Stimulated activated CD4-positive, alpha-beta T cell treated with anti-CD3 and anti-CD28 coated beads, TNF-alpha, amount 100 ng/mL, for 4 hours (primary cell): ENCODE results near the gene NINJ1.
"Not testable (repeated sequence)": the region's sequence is repeated elsewhere in the genome, so short reads cannot be mapped to it uniquely, and the experiment has no call there.

Source experiments
- DNase-seq, 3 experiments: peaks; one replicate each; pipeline ENCODE4 v3.0.0-alpha.2; 2020; ENCODE audit warnings: low read depth in 3 of 3

NINJ1 gene

GRCh38 chr9:93119703-93119952, 14.4 kb downstream of the NINJ1 start:
- no peak for DNase-seq

- DNase-seq: no peak
Observed at GRCh38 chr9:93118863-93119702, 15.0 kb downstream of the NINJ1 start.

GRCh38 chr9:93117924-93118862, 15.9 kb downstream of the NINJ1 start:
- DNase-seq: no peak

GRCh38 chr9:93117521-93117920, 16.5 kb downstream of the NINJ1 start:
- DNase-seq: not testable (repeated sequence)

GRCh38 chr9:93116072-93116961, 17.7 kb downstream of the NINJ1 start:
- no peak for DNase-seq

- no peak for DNase-seq
Observed at GRCh38 chr9:93115486-93116071, 18.5 kb downstream of the NINJ1 start.

- no peak for DNase-seq
Observed at GRCh38 chr9:93114984-93115335, 19.1 kb downstream of the NINJ1 start.

GRCh38 chr9:93114169-93114983, 19.7 kb downstream of the NINJ1 start:
- DNase-seq: no peak

GRCh38 chr9:93112864-93113389, 21.1 kb downstream of the NINJ1 start:
- DNase-seq: no peak

- no peak for DNase-seq
Observed at GRCh38 chr9:93112116-93112863, 21.8 kb downstream of the NINJ1 start.

GRCh38 chr9:93111371-93112115, 22.5 kb downstream of the NINJ1 start:
- DNase-seq: no peak

- no peak for DNase-seq
Observed at GRCh38 chr9:93111001-93111370, 23.1 kb downstream of the NINJ1 start.

- no peak for DNase-seq
Observed at GRCh38 chr9:93110311-93110855, 23.7 kb downstream of the NINJ1 start.

- DNase-seq: peak in 1 of 3 experiments; percentile 25
Observed at GRCh38 chr9:93108291-93109041, 25.6 kb downstream of the NINJ1 start.

- DNase-seq: no peak
Observed at GRCh38 chr9:93107825-93108161, 26.3 kb downstream of the NINJ1 start.

- no peak for DNase-seq
Observed at GRCh38 chr9:93107151-93107824, 26.8 kb downstream of the NINJ1 start.

GRCh38 chr9:93105620-93106019, 28.4 kb downstream of the NINJ1 start:
- DNase-seq: no peak

- not testable (repeated sequence) for DNase-seq
Observed at GRCh38 chr9:93101086-93101485, 33.0 kb downstream of the NINJ1 start.
